ENCODE results near the gene MOSPD3.

DNA sequence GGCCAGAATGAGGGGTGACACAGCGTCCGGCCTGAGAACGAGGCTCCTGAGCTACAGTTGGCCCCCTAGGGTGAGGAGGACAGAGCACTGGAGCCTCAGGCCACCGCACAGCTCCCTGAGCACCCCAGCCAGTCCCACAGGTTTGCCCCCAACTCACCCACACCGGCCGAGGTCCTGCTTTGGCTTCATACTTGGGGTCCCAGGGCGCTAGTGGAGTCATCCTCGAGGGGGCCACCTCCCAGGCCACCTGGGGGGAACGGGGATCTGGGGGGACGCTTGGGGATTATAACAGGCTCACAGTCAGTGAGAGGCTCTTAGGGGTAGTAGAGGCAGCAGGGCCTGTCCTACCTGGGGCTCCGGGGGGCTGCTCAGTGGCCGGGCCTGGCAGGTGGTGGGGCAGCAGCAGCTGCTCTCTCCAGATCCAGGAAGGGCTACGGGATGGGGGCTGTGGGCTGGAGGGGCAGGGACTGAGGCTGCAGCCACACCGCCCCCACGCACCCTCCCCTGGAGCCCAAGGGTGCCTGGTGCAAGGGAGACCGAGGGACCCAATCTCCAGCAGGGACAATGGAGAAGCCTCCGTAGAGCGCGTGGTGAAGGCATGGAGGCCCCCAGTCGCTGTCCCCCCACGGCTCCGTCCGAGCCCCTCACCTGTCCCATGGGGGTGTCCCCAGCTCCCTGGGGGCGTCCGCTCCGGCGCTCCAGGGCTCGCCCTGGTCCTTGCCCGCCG lies 39.2 kb upstream of the MOSPD3 start:
- TF ChIP-seq CTCF (IDR thresholded peaks at IDR 0.05; ENCODE audit: low read depth, low read length, poor library complexity, severe bottlenecking): peak; percentile 5
- TF ChIP-seq EZH2phosphoT487 (IDR thresholded peaks at IDR 0.05; ENCODE audit: borderline replicate concordance, low read length): no peak
